Keratinocyte (primary cell): ENCODE data around the gene ICAM4. TPM values are rescaled to one million over a fixed set of nuclear protein-coding genes. Genes with fewer than 3 reads are reported as not detected.

ENCODE experiments used
- DNase-seq: peaks from one replicate; pipeline ENCODE4 v3.0.0-alpha.2; 2011; ENCODE audit warnings: low read depth, missing footprints, low spot score
- FAIRE-seq: peaks from 2 replicates; lab custom pipeline; 2011; peaks lifted over from hg19 to GRCh38; lab: Jason Lieb, UNC
- H2AFZ ChIP-seq: 2 replicates; pipeline ENCODE4 v1.6.0; 2012; ENCODE audit warnings: low read length, control low read depth, inconsistent platforms; ENCODE audit not compliant: control insufficient read depth
- H3K27ac ChIP-seq: 2 replicates; pipeline ENCODE4 v1.5.1; 2011; ENCODE audit warnings: low read length; ENCODE audit not compliant: control insufficient read depth, insufficient read depth
- H3K27me3 ChIP-seq: 3 replicates; pipeline ENCODE4 v1.6.0; 2011; ENCODE audit warnings: low read length; ENCODE audit not compliant: control insufficient read depth, insufficient read depth; ENCODE audit errors: extremely low read depth
- H3K36me3 ChIP-seq, 2 experiments: 2 replicates in 1 of 2; 3 replicates in 1 of 2; pipeline ENCODE4 v1.5.1; 2011; ENCODE audit warnings: low read length in 2 of 2, mild to moderate bottlenecking in 1 of 2; ENCODE audit not compliant: control insufficient read depth in 2 of 2, insufficient read depth in 2 of 2; ENCODE audit errors: extremely low read depth in 1 of 2
- H3K4me1 ChIP-seq: 3 replicates; pipeline ENCODE4 v1.5.1; 2011; ENCODE audit warnings: low read length; ENCODE audit not compliant: control insufficient read depth, insufficient read depth; ENCODE audit errors: extremely low read depth
- H3K4me2 ChIP-seq: 3 replicates; pipeline ENCODE4 v1.6.0; 2011; ENCODE audit warnings: low read depth, low read length; ENCODE audit not compliant: control insufficient read depth, insufficient read depth; ENCODE audit errors: extremely low read depth
- H3K4me3 ChIP-seq, 3 experiments: fragments of 200-600 bp in 1 of 3; sonication (generic) in 1 of 3; 2 replicates in 2 of 3; 3 replicates in 1 of 3; pipeline ENCODE4 v1.5.1; 2011 to 2016; ENCODE audit warnings: low read length in 3 of 3, mild to moderate bottlenecking in 3 of 3, control low read depth in 2 of 3, inconsistent platforms in 1 of 3, low read depth in 1 of 3, mixed read lengths in 1 of 3, mixed run types in 1 of 3, moderate library complexity in 1 of 3; ENCODE audit not compliant: control insufficient read depth in 2 of 3, insufficient read depth in 2 of 3; ENCODE audit errors: extremely low read depth in 1 of 3
- H3K79me2 ChIP-seq: 2 replicates; pipeline ENCODE4 v1.6.0; 2012; ENCODE audit warnings: low read length; ENCODE audit not compliant: control insufficient read depth, insufficient read depth
- H3K9ac ChIP-seq: 3 replicates; pipeline ENCODE4 v1.6.0; 2011; ENCODE audit warnings: low read length; ENCODE audit not compliant: control insufficient read depth, insufficient read depth; ENCODE audit errors: extremely low read depth
- H3K9me1 ChIP-seq: 3 replicates; pipeline ENCODE4 v1.6.0; 2011; ENCODE audit warnings: low read length; ENCODE audit not compliant: control insufficient read depth, insufficient read depth; ENCODE audit errors: extremely low read depth
- H3K9me3 ChIP-seq: 2 replicates; pipeline ENCODE4 v1.5.1; 2012; ENCODE audit warnings: low read depth, low read length; ENCODE audit not compliant: control insufficient read depth
- H4K20me1 ChIP-seq: 3 replicates; pipeline ENCODE4 v1.6.0; 2011; ENCODE audit warnings: low read length; ENCODE audit not compliant: control insufficient read depth, insufficient read depth; ENCODE audit errors: extremely low read depth
- CTCF ChIP-seq, 3 experiments: IDR thresholded peaks in 1 of 3; conservative IDR thresholded peaks in 1 of 3; optimal IDR thresholded peaks in 1 of 3; 2 replicates in 2 of 3; 3 replicates in 1 of 3; pipeline versions ENCODE3 to v1.5.1; 2011; ENCODE audit warnings: low read length in 3 of 3, mild to moderate bottlenecking in 3 of 3, moderate library complexity in 2 of 3, control low read depth in 1 of 3, inconsistent platforms in 1 of 3; ENCODE audit not compliant: insufficient read depth in 2 of 3; ENCODE audit errors: extremely low read depth in 1 of 3
- EZH2 ChIP-seq: IDR thresholded peaks from one replicate; pipeline ENCODE4 v1.6.1; 2012; ENCODE audit warnings: inconsistent platforms, mild to moderate bottlenecking, low read length, moderate library complexity
- dilution Hi-C: fragments of 300-500 bp; cut with MboI; formaldehyde crosslinking; loops from one replicate; pipeline ENCODE4 v1.7.0; 2020; ENCODE audit warnings: low sequenced_read_pairs; ENCODE audit not compliant: extremely low pct_ligation_motif_present
- polyA minus RNA-seq, 3 experiments: library from RNA; depleted of rRNA, polyadenylated mRNA; stranded (reverse); fragments of >200 nt; gene quantifications; 1 replicate in 1 of 3; 2 replicates in 1 of 3; 3 replicates in 1 of 3; pipeline ENCODE4 v1.2.3, GENCODE V29; 2011
- polyA plus RNA-seq, 5 experiments: library from polyadenylated mRNA; depleted of rRNA in 3 of 5; stranded (reverse) in 3 of 5; stranded (forward) in 1 of 5; unstranded in 1 of 5; fragments of >200 nt; gene quantifications; 1 replicate in 1 of 5; 2 replicates in 3 of 5; 3 replicates in 1 of 5; pipeline versions ENCODE4 v1.2.1 to v1.2.3, GENCODE V29; 2011 to 2012; ENCODE audit warnings: missing spikeins in 2 of 5, low read depth in 1 of 5, low replicate concordance in 1 of 5

The ICAM4 gene, protein sequence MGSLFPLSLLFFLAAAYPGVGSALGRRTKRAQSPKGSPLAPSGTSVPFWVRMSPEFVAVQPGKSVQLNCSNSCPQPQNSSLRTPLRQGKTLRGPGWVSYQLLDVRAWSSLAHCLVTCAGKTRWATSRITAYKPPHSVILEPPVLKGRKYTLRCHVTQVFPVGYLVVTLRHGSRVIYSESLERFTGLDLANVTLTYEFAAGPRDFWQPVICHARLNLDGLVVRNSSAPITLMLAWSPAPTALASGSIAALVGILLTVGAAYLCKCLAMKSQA
- 0.18 to 0.35 TPM (median 0.25 TPM) in 3 replicates for polyA plus RNA-seq
- not detected for polyA plus RNA-seq (2011; ENCODE audit: low read depth)
- polyA plus RNA-seq (2011; cell fraction: cytosol; rRNA removed): 0.11 and 0.38 TPM in 2 replicates
- polyA plus RNA-seq (2011; cell fraction: nucleus; rRNA removed): 0.21 and 0.23 TPM in 2 replicates
- polyA plus RNA-seq (2012; ENCODE audit: low replicate concordance): 0.16 and 0.23 TPM in 2 replicates
- 0.43 to 0.49 TPM in 2 of 3 replicates, not detected in the other for polyA minus RNA-seq
- not detected for polyA minus RNA-seq (2011; cell fraction: cytosol; rRNA and poly(A)+ RNA removed)
- not detected in 2 replicates for polyA minus RNA-seq (2011; cell fraction: nucleus; rRNA and poly(A)+ RNA removed)

- no peak within 1 kb of the TSS for H3K27ac ChIP-seq
- no peak for TF ChIP-seq EZH2
- TF ChIP-seq CTCF (optimal IDR thresholded peaks at IDR 0.05 in 1 of 3, IDR thresholded peaks at IDR 0.05 in 1 of 3, conservative IDR thresholded peaks at IDR 0.05 in 1 of 3; ENCODE audit: extremely low read depth in 1 of 3, insufficient read depth in 2 of 3, low read length in 3 of 3): no peak
- dilution Hi-C loops: no loop called here
- no peaks in the 10 kb centered on the region for H4K20me1 ChIP-seq
- FAIRE-seq: no peak
- no peak for DNase-seq
- H3K9ac ChIP-seq: no peak within 1 kb of the TSS
- peaks cover 42% of the 10 kb centered on the region for H3K27me3 ChIP-seq
- H3K4me3 ChIP-seq: no peak within 1 kb of the TSS
- H3K4me2 ChIP-seq: peak within 1 kb of the TSS; percentile 56
- no peaks in the 10 kb centered on the region for H3K79me2 ChIP-seq
- H3K36me3 ChIP-seq: no peaks in the 10 kb centered on the region
- H3K9me3 ChIP-seq: no peaks in the 10 kb centered on the region
- H2AFZ ChIP-seq: peak within 1 kb of the TSS; percentile 26
- H3K4me1 ChIP-seq: peaks cover 50% of the 10 kb centered on the region
- no peaks in the 10 kb centered on the region for H3K9me1 ChIP-seq
Observed at GRCh38 chr19:10286803-10287737, at the start of gene ICAM4. TSS of gene ICAM4 (plus strand) at chr19:10286955. CDS start at chr19:10287013, 58 bp downstream.

GRCh38 chr19:10237702-10238101 is 49.1 kb upstream of the ICAM4 start:
- no peaks in the 10 kb centered on the region for H3K9me3 ChIP-seq
- H4K20me1 ChIP-seq: no peaks in the 10 kb centered on the region
- no peak overlapping the region for H3K9ac ChIP-seq
- no peaks in the 10 kb centered on the region for H3K36me3 ChIP-seq
- H2AFZ ChIP-seq: no peak overlapping the region
- H3K27me3 ChIP-seq: no peaks in the 10 kb centered on the region
- dilution Hi-C loops: no loop called here
- H3K9me1 ChIP-seq: no peaks in the 10 kb centered on the region
- FAIRE-seq (no peak), DNase-seq (no peak)
- no peaks in the 10 kb centered on the region for H3K79me2 ChIP-seq
- H3K4me1 ChIP-seq: no peaks in the 10 kb centered on the region
- no peak overlapping the region for H3K4me2 ChIP-seq
- no peak overlapping the region for H3K4me3 ChIP-seq
- no peak overlapping the region for H3K27ac ChIP-seq
- TF ChIP-seq CTCF (optimal IDR thresholded peaks at IDR 0.05 in 1 of 3, IDR thresholded peaks at IDR 0.05 in 1 of 3, conservative IDR thresholded peaks at IDR 0.05 in 1 of 3; ENCODE audit: extremely low read depth in 1 of 3, insufficient read depth in 2 of 3, low read length in 3 of 3) (no peak), EZH2 (no peak)
